Adrenal gland (tissue), 12 donors: ENCODE measurements around the gene CTSS. TPM values are rescaled to one million over a fixed set of nuclear protein-coding genes. Genes with fewer than 3 reads are reported as not detected.

ENCODE experiments used
- DNase-seq, 7 donors: peaks; one replicate each; pipeline ENCODE4 v3.0.0-alpha.2; 2019 to 2020
- H3K27ac ChIP-seq, 5 donors: fragments of 200-600 bp; sonication (generic) in 4 of 5; 1 replicate in 3 of 5; 2 replicates in 2 of 5; pipeline versions ENCODE4 v1.5.1 to v1.8.0; 2016 to 2020; ENCODE audit warnings: mild to moderate bottlenecking in 1 of 5
- H3K27me3 ChIP-seq: fragments of 200-600 bp; 2 replicates; pipeline ENCODE4 v1.8.0; 2021
- H3K36me3 ChIP-seq, 2 donors: fragments of 200-600 bp; replicated peaks in 1 of 2; 1 replicate in 1 of 2; 2 replicates in 1 of 2; pipeline versions ENCODE4 v1.5.1 to v1.8.0; 2018 to 2022
- H3K4me1 ChIP-seq, 2 donors: fragments of 200-600 bp; replicated peaks in 1 of 2; 1 replicate in 1 of 2; 2 replicates in 1 of 2; pipeline versions ENCODE4 v1.5.1 to v1.8.0; 2018 to 2021
- H3K4me3 ChIP-seq, 4 donors: fragments of 200-600 bp; sonication (generic) in 3 of 4; one replicate each; pipeline ENCODE4 v1.5.1; 2016 to 2018
- H3K9me3 ChIP-seq, 3 donors: fragments of 200-600 bp; sonication (generic) in 1 of 3; replicated peaks in 1 of 3; 1 replicate in 2 of 3; 2 replicates in 1 of 3; pipeline versions ENCODE4 v1.5.1 to v1.8.0; 2016 to 2021
- CTCF ChIP-seq, 6 experiments: fragments of 450-650 bp in 4 of 6; fragments of 200-600 bp in 2 of 6; sonication (generic) in 1 of 6; IDR thresholded peaks; 1 replicate in 5 of 6; 2 replicates in 1 of 6; pipeline versions ENCODE4 v1.5.1 to v1.8.0; 2016 to 2021; ENCODE audit warnings: antibody characterized with exemption in 6 of 6, mild to moderate bottlenecking in 2 of 6, moderate library complexity in 1 of 6
- POLR2A ChIP-seq, 2 donors: fragments of 450-650 bp; IDR thresholded peaks; one replicate each; pipeline ENCODE4 v1.6.1; 2017; ENCODE audit warnings: antibody characterized with exemption in 2 of 2, mild to moderate bottlenecking in 2 of 2, moderate library complexity in 1 of 2
- whole genome bisulfite sequencing, 4 donors: extraction: QIAGEN DNeasy Blood & Tissue Kit in 2 of 4; methylation state at CpG; one replicate each; pipeline versions ENCODE4 v1.1.5 to v1.1.7; 2013 to 2017; 5-methylcytosine and 5-hydroxymethylcytosine counted together
- intact Hi-C, 2 donors: fragments of 100-400 bp; cut with DNase I; formaldehyde crosslinking; loops; one replicate each; pipeline versions ENCODE4 v1.14.1 to v1.15.0; 2022 to 2023
- polyA plus RNA-seq, 3 donors: library from polyadenylated mRNA; stranded (reverse); fragments of 200-250 nt in 2 of 3; fragments of 350-450 nt in 1 of 3; fragmentation: Illumina TruSeq in 1 of 3; extraction: RNeasy Lipid Tissue Mini Kit (QIAGEN cat#74804) in 1 of 3; gene quantifications; one replicate each; pipeline ENCODE4 v1.2.3, GENCODE V29; 2013 to 2014
- total RNA-seq, 9 donors: library from RNA; depleted of rRNA in 4 of 9; stranded (reverse); fragments of >200 nt in 4 of 9; fragments of 120-200 nt in 1 of 9; fragmentation: NEBNext Ultra II Directional in 1 of 9; extraction: Animal tissue kit (Norgen Biotek cat#: 25700) in 1 of 9; gene quantifications; one replicate each; pipeline versions ENCODE4 v1.1.0 to v1.2.4, GENCODE V29; 2013 to 2023
- donor health status: healthy with polysubstance abuse.
- donor health status: Bipolar disorder and iron deficiency.
- donor health status: DM: yes; HTN: yes; CAD: no.
- donor health status: DM: no; HTN: no; CAD: no.
- donor health status: DM: no; HTN: no; CAD: no.
- donor health status: DM: yes; HTN: yes; CAD: no.

CTSS gene
- total and polyA plus RNA-seq, 12 donors, result 12.1 to 175 (median 97.1) TPM

GRCh38 chr1:150809651-150810050 is 44.1 kb upstream of the CTSS start:
- TF ChIP-seq POLR2A (IDR thresholded peaks at IDR 0.05), result no peak
- no peak for TF ChIP-seq CTCF (IDR thresholded peaks at IDR 0.05)
- peaks cover 0 to 16% of the 10 kb centered on the region in 2 donors for H3K4me1 ChIP-seq
- H3K36me3 ChIP-seq, result peaks cover 0 to 42% of the 10 kb centered on the region in 2 donors
- no peak overlapping the region for H3K27ac ChIP-seq
- intact Hi-C loops, result loop anchor here in 1 of 2 donors (10.0 kb wide), 2 partner anchors 105 to 255 kb away; no protein-coding TSS in a partner anchor
- no peak overlapping the region for H3K4me3 ChIP-seq
- DNase-seq, result no peak
- no peaks in the 10 kb centered on the region for H3K27me3 ChIP-seq
- H3K9me3 ChIP-seq, result no peaks in the 10 kb centered on the region
- WGBS, 4 donors, result 72 to 84% (median 77%) methylated on average over 3 of the region's 3 CpGs

GRCh38 chr1:150808846-150809245 is 43.3 kb upstream of the CTSS start:
- 71 to 89% (median 80%) methylated on average over 2 of the region's 2 CpGs for whole genome bisulfite sequencing, 4 donors
- Histone ChIP-seq H3K4me3 (no peak overlapping the region), H3K9me3 (no peaks in the 10 kb centered on the region), H3K36me3 (peaks cover 0 to 41% of the 10 kb centered on the region in 2 donors), H3K4me1 (peaks cover 0 to 16% of the 10 kb centered on the region in 2 donors), H3K27ac (no peak overlapping the region), H3K27me3 (no peaks in the 10 kb centered on the region)
- no peak for DNase-seq
- TF ChIP-seq CTCF (IDR thresholded peaks at IDR 0.05) (no peak), POLR2A (IDR thresholded peaks at IDR 0.05) (no peak)
- intact Hi-C loops, result no loop called here

DNA sequence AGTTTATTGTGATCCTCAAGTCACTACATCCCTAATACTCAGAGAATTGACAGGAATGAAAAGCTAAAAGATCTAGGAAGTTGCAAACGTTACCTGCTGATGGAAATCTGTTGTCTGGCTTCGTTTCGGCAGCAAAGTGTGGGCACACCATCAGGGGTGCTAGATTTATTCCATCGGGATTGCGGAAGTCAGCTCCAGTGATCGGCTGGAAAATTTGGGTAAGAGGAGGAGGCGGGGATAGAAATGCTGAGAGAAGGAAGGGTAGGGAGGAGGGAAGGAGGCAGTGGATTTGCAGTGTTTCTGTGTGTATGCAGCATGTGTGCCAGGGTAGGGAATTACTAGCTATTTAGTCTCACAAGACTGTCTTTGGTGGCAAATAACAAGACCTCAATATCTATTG is 42.5 kb upstream of the CTSS start, which contains the start of gene CTSK:
Gene CTSK, minus strand, starts transcription at position 140 of the 400 bp plus-strand sequence. CDS start 1,455 bp downstream, outside the sequence.
- DNase-seq, result no peak
- Histone ChIP-seq H3K9me3 (no peaks in the 10 kb centered on the region), H3K27ac (no peak within 1 kb of the TSS), H3K4me1 (peaks cover 0 to 16% of the 10 kb centered on the region in 2 donors), H3K27me3 (no peaks in the 10 kb centered on the region), H3K36me3 (peaks cover 0 to 41% of the 10 kb centered on the region in 2 donors), H3K4me3 (peak within 1 kb of the TSS in 1 of 4 donors; percentile 8)
- 54 to 70% (median 60%) methylated on average over 7 of the region's 7 CpGs for WGBS, 4 donors
- TF ChIP-seq CTCF (IDR thresholded peaks at IDR 0.05) (no peak), POLR2A (IDR thresholded peaks at IDR 0.05) (no peak)
- intact Hi-C loops, result no loop called here

DNA sequence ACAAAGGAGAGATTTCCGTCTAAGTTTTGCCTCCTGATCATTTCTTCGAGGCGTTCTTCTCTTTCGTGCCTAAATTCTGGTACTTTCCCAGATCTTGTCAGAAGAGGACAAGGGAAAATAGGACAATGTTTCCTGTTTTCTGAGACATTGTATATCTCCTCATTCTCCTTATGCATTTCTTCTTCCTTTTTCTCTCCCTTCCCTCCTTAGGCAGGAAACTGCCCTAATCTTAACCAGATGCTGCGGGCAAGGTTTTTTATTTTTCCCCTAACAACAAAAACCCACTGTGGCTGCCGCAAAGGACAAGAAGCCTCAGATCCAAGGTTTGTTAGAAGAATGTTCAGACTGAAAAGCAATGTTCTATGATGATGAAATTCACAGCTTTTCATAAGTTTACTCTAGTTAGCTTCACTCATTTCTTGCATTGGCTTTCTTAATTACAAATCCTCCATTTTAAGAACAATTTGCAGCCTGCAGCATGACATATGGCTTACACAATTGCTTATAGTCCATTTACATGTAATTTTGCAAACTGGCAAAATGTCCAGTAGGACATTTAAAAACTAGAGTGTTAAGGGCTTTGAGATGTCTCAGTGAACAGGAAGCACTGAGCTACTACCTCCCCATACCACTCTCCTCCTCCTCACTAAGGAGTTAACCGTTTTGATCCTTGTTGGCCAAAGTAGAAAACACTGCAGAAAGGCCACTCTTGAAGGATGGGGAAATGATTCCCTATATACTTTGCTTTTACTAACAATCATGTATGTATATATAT is 41.9 kb upstream of the CTSS start:
- no peak for TF ChIP-seq CTCF (IDR thresholded peaks at IDR 0.05)
- no peak for TF ChIP-seq POLR2A (IDR thresholded peaks at IDR 0.05)
- Histone ChIP-seq H3K36me3 (peaks cover 0 to 34% of the 10 kb centered on the region in 2 donors), H3K4me1 (peaks cover 0 to 16% of the 10 kb centered on the region in 2 donors), H3K9me3 (no peaks in the 10 kb centered on the region), H3K27me3 (no peaks in the 10 kb centered on the region), H3K4me3 (peak overlapping the region in 1 of 4 donors; percentile 8), H3K27ac (no peak overlapping the region)
- intact Hi-C loops, result no loop called here
- no peak for DNase-seq
- 41 to 56% (median 48%) methylated on average over 7 of the region's 7 CpGs for WGBS, 4 donors
